HG03097 (cell line): ENCODE results near the gene POMT2.
"Not testable (repeated sequence)": the region's sequence is repeated elsewhere in the genome, so short reads cannot be mapped to it uniquely, and the experiment has no call there.

Source experiments
- ATAC-seq: cut with Tn5 transposase; IDR thresholded peaks from one replicate; pipeline ENCODE4 v1.9.1; 2021; ENCODE audit not compliant: unreplicated experiment, low FRiP score

Gene POMT2

DNA sequence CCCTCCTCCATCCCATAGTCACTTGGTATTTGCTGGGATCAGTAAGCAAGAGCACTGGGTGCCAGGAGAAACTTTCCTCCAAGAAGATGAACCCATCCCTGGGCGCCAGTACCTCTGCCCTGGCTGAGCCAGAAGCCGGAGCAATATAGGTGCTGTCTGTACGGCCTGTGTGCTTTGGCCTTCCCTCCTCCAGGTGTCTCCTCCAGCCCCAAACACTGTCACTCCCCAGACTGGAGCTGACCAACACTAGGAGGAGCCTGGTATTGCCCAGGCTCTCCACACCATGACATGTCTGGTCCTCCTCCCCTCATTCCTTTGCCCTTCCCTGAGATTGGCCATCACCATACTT is 5.0 kb upstream of the POMT2 start:
- ATAC-seq: no peak

DNA sequence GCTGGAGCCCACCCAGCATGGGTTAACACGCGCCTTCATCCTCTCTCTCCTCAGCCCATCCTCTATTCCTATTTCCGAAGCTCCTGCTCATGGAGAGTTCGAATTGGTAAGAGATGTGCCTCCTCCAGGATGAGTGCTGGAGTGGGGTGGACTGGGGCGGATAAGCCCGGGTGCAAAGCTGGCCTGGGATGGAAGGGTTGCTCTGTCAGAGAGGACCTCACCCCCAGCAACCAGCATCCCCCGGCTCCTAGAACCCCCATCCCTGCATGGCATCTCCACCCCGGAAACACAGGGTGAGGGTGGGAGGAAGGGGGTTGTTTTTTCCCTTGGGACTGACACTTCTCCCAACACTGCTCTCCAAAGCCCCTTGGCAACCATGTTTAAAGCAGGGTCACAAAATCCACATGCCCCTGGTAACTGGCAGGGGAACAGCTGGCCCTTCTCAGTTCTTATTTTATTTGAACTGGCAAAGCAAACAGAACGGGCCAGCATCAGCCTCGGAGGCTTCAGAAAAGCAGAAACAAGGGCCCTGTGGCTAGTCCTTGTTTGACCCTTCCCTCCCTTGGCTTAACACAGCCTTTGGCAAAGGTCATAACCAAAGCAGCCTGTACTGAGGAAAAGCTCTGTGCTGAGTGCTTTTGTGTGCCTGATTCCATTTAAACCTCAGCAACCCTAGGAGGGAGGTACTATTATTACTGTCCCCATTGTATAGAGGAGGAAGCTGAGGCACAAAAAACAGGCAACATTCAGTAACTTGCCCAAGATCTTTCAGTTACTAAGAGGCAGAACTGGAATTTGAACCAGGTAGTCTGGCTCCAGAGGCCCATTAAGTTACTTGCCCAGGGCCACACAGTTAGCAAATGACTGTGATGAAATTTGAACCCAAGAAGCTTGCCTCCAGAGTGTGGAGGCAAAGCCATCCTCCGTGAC is 4.4 kb upstream of the POMT2 start:
- ATAC-seq: no peak

DNA sequence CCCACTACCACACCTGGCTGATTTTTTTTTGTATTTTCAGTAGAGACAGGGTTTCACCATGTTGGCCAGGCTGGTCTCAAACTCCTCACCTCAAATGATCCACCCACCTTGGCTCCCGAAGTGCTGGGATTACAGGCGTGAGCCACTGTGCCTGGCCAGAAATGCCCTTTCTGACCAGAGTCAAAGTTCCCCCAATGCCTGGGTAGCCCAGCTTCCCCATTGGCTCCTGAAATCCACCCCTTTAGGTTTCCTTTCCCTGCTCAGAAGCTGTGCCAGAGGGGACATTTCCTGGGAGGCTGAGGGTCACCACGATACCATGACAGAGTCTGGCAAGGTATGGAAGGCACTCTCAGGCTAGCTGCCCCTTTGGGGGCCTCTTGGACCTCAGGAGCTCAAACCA is 3.6 kb upstream of the POMT2 start:
- no peak for ATAC-seq

DNA sequence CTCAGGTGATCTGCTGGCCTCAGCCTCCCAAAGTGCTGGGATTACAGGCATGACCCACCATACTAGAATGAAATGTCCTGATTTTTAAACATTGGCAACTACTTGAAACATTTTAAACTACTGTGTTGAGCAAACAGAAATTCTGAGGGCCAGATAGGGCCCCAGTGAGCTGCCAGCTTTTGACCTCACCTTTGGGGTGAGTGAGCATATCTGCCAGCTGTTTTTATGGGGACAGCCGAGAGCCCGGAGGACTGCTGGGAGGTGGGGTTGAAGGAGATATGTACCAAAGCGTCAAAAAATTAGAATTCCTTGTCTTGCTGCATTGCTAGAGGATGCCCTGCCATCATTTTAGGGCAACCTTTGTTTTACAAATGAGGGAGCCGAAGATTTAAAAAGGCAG is 2.9 kb upstream of the POMT2 start:
- ATAC-seq: no peak

DNA sequence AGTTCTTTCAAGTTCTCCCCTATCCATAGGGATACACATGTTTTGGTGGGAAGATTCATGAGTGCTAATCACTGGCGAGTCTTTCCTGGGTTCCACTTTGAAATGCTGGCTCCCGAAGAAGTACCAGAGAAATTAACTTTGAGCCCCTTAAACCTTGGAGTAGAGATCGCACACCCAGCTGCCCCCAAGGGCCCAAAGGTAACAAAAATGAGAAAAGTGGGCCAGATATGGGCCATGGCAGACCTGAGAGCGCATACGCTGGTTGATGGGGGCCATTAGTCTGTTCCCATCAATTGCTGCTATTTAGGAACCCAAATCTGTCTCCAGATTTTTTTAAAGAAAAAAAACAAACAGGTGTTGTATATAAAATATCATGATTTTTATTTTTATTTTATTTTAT is 2.3 kb upstream of the POMT2 start:
- no peak for ATAC-seq

DNA sequence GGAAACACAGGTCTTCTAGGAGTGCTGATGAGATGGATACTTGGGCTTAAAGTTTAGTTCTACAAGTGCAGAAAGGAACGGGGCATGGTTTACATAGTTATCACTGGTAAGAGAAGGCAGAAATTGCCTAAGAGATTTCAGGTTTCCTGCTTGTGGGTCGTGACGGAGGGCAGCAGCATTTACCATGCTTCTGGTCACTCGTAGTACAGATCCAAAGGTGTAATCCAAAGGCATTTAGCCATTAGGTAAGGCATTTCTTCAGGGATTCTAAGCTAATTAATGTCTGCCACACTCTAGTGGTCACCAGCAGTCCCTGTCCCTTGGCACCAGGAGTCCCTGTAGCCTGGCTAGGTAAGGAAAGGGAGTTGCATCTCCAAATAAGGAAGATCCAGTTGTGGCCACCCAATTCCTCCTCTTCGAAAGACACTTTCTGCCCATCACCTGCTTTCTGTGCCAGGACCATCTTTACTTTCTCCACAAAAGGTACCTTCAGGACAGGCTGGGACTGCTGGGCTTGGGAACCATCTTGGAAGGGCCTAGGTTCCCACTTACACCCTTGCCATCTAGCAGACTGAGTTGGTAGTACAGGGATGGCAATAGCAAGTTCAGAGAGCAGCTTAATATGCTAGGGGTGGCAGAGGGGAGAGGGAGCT is 1.7 kb upstream of the POMT2 start:
- ATAC-seq: no peak

DNA sequence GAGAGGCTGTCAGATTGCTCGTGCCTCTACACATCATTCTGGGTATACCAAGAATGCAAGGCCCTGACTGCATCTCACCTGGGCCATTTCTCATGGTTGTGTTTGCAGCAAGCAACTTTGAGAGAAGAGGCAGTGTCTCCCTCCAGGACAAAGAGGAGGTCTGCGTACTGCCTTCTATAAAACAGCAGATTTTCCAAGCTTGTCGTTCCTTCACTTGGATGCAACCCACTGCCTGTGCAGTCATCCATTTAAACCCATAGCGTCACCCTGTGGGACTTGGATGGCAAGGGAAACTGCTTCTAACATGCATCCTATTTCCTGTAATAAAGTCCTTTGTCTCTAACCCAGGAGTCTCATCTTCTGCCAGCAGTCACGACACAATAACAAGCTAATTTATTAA is 1.3 kb downstream of the POMT2 start:
- ATAC-seq: no peak

DNA sequence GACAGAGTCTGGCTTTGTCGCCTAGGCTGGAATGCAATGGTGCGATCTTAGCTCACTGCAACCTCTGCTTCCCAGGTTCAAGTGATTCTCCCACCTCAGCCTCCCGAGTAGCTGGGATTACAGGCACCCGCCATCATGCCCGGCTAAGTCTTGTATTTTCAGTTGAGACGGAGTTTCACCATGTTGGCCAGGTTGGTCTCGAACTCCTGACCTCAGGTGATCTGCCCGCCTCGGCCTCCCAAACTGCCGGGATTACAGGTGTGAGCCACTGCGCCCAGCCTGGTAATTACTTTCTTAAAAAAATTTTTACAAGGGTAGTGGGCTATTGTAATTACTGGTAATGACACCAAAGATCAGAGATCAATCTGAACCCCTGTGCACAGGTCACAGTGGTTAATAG is 1.9 kb downstream of the POMT2 start:
- not testable (repeated sequence) for ATAC-seq

DNA sequence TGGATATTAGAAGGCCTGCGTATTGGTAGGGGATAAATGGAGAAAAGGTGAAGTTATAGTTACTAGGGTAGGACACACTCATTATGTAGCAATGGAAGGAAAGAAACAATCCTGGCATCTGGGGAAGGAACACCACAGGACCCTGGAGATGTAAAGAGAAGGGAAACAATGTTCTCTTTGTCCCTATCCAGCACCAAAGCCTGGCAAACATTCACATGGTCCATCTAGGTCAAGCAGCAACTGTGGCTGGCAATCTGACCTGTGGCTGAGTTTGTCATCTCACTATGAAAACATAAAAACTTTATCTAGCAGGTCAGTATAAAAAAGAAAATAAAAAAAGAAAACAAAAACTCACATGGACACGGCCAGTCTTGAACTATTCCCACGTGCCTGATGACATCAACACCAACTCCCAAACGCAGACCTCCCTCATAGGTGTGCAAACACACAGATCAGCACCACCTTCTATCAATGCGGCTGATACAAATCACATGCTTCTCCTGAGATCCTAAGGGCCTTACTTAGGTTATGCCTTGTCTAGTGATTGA is 2.6 kb downstream of the POMT2 start:
- no peak for ATAC-seq

DNA sequence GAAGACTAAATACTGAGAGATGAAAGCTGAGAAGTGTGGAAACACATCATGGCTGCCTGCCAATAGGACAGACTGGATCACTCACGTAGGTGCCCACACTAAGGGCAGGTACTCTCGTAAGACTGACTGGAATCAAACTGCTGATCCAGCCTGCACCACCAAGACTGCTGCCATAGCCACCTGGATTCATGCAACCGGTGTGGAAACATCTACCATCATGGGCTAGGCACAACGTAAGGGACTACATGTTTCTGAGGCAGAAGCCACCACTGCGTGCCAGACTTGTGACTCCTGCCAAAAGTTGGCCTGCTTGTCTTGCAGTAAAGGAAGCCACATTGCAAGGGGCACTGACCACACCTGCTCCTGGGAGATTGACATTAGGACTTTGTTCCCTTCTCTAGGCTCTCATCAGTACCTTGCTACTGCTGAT is 3.8 kb downstream of the POMT2 start:
- no peak for ATAC-seq

DNA sequence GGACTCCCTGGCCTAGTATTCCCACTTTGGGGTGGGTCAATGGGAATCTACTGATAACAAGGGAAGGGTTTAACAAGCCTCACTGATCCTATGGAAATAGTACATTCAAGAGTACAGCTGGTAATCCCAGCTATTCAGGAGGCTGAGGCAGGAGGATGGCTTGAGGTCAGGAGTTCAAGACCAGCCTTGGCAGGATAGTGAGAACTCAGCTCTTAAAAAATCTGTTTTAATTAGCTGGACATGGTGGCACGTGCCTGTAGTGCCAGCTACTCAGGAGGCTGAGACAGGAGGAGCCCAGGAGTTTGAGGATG is 4.5 kb downstream of the POMT2 start:
- no peak for ATAC-seq

DNA sequence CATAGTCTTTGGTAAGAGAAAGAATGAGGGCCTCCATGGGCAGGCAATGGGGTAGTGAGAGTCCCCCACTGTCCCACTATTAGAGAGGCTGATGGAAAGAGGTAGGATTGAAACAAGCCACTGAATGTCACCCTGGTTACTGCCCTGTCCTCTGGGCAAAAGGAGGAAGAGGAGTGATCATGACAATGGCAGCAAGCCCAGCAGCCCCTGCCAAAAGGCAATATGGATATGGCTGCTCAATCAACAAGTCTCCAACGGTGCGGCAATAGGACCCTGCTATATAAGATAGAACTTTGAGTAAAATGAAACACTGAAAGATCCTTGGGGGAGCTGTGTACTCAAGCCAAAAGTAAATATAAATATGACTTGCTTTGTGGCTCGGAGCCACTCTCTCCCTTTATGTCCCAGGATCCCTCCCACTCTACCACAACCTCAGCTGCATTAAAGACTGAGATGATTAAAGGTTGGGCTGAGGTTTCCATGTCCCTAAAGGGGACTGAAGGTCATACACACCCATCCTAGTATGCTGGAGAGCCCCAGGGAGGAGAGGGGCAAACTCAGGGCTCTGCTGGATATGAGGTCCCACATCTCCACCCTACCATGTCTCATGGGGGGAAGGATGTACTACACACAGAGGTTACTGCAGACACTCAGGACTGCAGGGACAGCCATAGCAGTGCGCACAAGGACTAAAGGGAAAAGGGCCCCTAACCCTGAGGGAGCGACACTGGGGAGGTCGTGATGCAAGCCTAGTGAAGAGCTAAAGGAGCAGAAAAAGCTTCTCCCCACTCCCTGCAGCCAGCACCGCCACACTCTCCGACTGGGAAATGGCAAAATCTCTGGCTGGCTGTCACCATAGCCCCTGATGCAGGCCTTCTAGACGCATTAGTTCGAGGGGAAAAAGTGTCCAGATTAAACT is 5.9 kb downstream of the POMT2 start:
- ATAC-seq: no peak

DNA sequence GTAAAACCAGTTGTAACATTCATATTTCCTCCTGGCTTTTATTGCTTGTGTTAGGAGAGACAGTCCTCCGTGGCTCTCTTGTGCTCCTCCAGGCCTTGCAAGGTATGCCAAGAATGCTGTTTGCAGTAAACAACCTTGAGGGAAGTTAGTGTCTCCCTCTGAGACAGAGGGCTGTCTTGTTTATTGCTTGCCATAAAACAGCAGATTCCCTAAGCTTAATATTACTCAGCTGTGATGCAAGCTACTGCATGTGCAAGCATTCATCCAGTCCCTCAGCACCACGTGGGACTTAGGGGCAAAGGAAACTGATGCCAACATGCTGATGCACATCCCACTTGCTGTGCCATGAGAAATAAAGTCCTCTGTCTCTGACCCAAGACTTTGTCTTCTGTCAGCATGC is 6.6 kb downstream of the POMT2 start:
- ATAC-seq: no peak

DNA sequence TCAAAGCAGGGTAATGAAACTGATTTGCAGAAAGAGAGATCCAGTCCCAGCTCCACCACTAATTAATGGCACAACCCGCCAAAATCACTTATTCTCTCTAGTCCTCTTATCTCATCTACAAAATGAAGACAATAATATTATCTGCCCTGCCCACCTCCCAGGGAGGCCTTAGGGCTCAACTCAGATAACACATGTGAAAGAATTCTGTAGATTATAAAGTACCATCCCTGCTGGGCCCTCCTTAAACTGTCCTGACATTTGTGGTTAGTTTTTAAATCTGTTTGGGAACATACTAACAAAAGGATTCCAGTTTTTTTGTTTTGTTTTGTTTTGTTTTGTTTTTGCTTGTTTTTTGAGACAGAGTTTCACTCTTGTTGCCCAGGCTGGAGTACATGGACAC is 7.3 kb downstream of the POMT2 start:
- ATAC-seq: no peak

DNA sequence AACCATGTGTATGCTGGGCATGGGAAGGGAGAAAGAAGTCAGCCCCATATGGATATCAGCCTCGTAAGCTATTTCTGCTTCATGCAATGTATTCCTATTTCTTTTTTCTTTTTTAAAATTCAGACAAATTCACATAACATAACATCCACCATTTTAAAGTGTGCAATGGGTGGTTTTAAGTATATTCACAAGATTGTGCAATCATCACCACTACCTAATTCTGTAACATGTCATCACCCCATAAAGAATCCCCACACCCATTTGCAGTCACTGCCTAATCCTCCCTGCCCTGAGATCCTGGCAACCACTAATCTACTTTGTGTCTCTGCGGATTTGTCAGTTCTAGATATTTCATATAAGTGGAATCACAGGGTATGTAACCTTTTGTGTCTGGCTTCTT is 9.5 kb downstream of the POMT2 start:
- ATAC-seq: no peak

DNA sequence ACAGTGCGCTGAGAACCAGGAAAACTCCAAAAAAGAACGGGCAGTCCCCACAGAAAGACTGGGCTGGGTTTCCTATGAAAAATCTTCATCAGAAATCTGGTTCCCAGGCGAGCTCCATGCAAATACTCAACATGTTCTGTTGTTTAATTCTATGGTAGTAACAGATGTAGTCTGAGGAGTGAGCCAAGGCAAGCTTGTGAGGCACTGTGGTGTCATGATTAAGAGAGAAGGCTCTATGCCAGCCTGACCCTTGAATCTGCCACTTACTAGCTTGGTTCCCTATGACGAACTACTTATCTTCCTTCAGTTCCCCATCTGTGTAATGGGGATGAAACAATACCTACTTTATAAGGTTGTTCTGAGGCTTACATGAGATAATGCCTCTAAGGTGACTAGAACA is 10.7 kb downstream of the POMT2 start:
- ATAC-seq: no peak

DNA sequence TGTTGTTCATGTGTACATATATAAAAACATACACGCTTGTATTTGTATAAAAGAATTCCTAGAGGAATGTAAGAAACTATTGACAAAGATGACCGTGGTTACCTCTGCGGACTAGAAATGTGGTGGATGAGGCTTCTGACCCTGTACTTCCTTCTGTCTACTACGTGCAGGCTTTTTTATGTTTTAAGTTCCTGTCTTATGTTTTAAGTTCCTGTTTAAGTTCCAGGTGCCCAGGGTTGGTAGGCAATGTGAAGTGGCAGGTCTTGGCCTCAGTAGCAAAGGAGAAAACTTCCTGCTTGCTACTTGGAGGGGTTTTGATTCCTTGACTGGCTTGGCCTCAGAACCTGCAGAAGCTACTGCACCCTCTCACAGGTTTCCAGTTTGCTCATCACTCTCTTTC is 11.6 kb downstream of the POMT2 start:
- ATAC-seq: no peak

DNA sequence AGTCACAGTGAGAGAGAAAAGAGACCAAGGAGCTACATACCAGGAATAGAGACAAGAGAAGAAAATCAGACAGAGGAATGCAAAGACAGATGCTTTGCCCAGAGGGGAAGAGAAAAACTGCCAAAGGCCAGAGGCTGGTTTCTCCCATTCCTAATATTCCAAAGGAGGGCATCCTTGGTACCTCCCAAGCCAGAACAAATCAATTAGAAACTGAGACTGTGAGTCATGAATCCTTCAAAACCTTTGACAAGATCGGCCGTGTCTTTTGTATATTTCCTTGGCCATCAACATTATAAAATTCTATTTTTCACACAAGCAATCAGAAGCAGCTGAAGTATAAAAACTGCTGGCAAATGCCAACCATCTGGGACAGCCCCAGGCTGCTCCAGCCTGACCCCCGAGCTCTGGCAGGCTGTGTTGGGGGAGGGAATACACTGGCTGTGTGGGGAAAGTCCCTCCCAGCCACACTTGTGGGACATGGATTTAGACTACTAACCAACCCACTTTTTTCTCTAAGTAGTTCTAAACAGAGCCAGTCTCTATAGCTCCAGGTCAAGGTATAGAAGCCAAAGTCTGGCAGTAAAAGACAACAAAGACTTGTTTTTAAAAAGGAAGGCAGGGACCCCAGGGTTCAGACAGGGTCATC is 13.7 kb downstream of the POMT2 start:
- no peak for ATAC-seq

DNA sequence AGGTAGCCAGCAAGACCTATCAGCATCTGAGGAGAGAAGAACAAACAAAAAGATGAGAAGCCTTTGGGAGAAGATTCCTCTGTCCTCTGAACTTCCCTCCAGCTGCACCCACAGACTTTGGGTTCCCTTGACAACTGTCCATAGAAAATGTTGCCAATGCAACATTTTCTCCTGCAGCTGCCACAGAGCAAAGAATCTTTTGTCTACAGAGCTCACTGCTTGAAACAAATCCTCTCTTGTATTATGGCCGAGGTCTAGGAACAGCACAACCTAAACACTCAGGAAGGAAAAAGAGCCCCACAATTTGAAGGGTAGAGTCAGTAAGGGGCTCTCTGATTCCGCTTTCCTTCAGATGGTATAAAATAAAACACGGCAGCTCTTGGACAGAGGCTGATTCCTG is 14.3 kb downstream of the POMT2 start:
- ATAC-seq: no peak

DNA sequence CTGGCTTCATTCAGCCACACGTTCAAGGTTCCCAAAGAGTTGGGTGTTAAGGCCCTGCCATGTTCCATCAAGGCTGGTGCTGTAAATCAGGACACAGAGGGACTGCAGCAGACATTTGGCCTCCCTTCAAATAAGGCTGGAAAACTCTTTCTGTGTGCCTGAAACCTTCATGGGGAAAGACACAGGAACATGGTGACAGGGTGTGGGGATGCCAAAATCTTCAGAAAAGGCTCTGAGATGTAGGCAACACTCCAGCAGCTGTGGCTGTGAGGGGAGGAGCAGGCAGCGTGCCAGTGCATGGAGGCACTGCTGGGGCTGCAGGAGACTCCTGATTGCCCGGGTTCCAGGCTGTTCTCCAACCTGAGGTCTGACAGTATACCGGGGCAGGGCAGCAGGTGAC is 15.0 kb downstream of the POMT2 start:
- ATAC-seq: no peak
